Testis (tissue), 3 donors: ENCODE results near the gene CDCA8. TPM values are rescaled to one million over a fixed set of nuclear protein-coding genes. Genes with fewer than 3 reads are reported as not detected.

Experiments
- DNase-seq: peaks from one replicate; pipeline ENCODE4 v3.0.0-alpha.2; 2019
- H3K27ac ChIP-seq, 2 donors: fragments of 200-600 bp; sonication (generic); one replicate each; pipeline ENCODE4 v1.5.1; 2019
- H3K27me3 ChIP-seq: fragments of 200-600 bp; sonication (generic); one replicate; pipeline ENCODE4 v1.5.1; 2019
- H3K36me3 ChIP-seq: fragments of 200-600 bp; sonication (generic); one replicate; pipeline ENCODE4 v1.5.1; 2017; ENCODE audit warnings: low read depth; ENCODE audit errors: missing control alignments
- H3K4me1 ChIP-seq: fragments of 200-600 bp; sonication (generic); one replicate; pipeline ENCODE4 v1.5.1; 2019
- H3K4me3 ChIP-seq, 2 donors: fragments of 200-600 bp; sonication (generic); one replicate each; pipeline ENCODE4 v1.5.1; 2017 to 2019
- H3K9me3 ChIP-seq: fragments of 200-600 bp; sonication (generic); one replicate; pipeline ENCODE4 v1.5.1; 2017
- CTCF ChIP-seq, 3 experiments: fragments of 450-650 bp in 2 of 3; fragments of 200-600 bp in 1 of 3; sonication (generic) in 1 of 3; IDR thresholded peaks; one replicate each; pipeline ENCODE4 v1.5.1; 2016 to 2019; ENCODE audit warnings: antibody characterized with exemption in 3 of 3, mild to moderate bottlenecking in 2 of 3, moderate library complexity in 1 of 3
- POLR2A ChIP-seq: fragments of 450-650 bp; IDR thresholded peaks from one replicate; pipeline ENCODE4 v1.6.1; 2017; ENCODE audit warnings: antibody characterized with exemption, mild to moderate bottlenecking, moderate library complexity
- WGBS, 2 donors: methylation state at CpG; one replicate each; pipeline ENCODE4 v1.1.5; 2018; 5-methylcytosine and 5-hydroxymethylcytosine counted together
- intact Hi-C: fragments of 100-400 bp; cut with DNase I; formaldehyde crosslinking; loops from one replicate; pipeline ENCODE4 v1.15.1; 2023; ENCODE audit warnings: low total_unique reads
- polyA plus RNA-seq: library from polyadenylated mRNA; stranded (reverse); fragments of 350-450 nt; fragmentation: Illumina TruSeq; extraction: RNeasy Lipid Tissue Mini Kit (QIAGEN cat#74804); gene quantifications from one replicate; pipeline ENCODE4 v1.2.3, GENCODE V29; 2014; ENCODE audit warnings: low read depth, low replicate concordance; ENCODE audit not compliant: insufficient read depth
- total RNA-seq, 2 donors: library from RNA; depleted of rRNA; stranded (reverse); fragments of >200 nt; gene quantifications; one replicate each; pipeline ENCODE4 v1.2.3, GENCODE V29; 2016

Gene CDCA8
- total and polyA plus RNA-seq, 3 donors from 2014 or later = 21.0 to 52.4 (median 28.1) TPM

GRCh38 chr1:37697090-37697489, 4.8 kb downstream of the CDCA8 start:
- Histone ChIP-seq H3K27ac (no peak overlapping the region), H3K4me3 (no peak overlapping the region), H3K4me1 (no peaks in the 10 kb centered on the region), H3K27me3 (no peaks in the 10 kb centered on the region), H3K36me3 (no peaks in the 10 kb centered on the region), H3K9me3 (no peaks in the 10 kb centered on the region)
- TF ChIP-seq CTCF (IDR thresholded peaks at IDR 0.05) (no peak), POLR2A (no peak)
- WGBS, 2 donors = 92 to 95% methylated on average over 2 of the region's 2 CpGs
- no peak for DNase-seq
- intact Hi-C loops = no loop called here

GRCh38 chr1:37697737-37698136, 5.4 kb downstream of the CDCA8 start:
- no peak for TF ChIP-seq POLR2A
- no peak for TF ChIP-seq CTCF (IDR thresholded peaks at IDR 0.05)
- Histone ChIP-seq H3K4me1 (no peaks in the 10 kb centered on the region), H3K4me3 (no peak overlapping the region), H3K36me3 (no peaks in the 10 kb centered on the region), H3K27ac (no peak overlapping the region), H3K27me3 (no peaks in the 10 kb centered on the region), H3K9me3 (no peaks in the 10 kb centered on the region)
- WGBS, 2 donors = 91 to 92% methylated on average over 2 of the region's 2 CpGs
- DNase-seq = no peak
- intact Hi-C loops = no loop called here

GRCh38 chr1:37699147-37699546, 6.8 kb downstream of the CDCA8 start:
- 90 to 93% methylated on average over 7 of the region's 7 CpGs for WGBS, 2 donors
- no peak for DNase-seq
- Histone ChIP-seq H3K27me3 (no peaks in the 10 kb centered on the region), H3K4me1 (no peaks in the 10 kb centered on the region), H3K4me3 (no peak overlapping the region), H3K27ac (no peak overlapping the region), H3K36me3 (no peaks in the 10 kb centered on the region), H3K9me3 (no peaks in the 10 kb centered on the region)
- TF ChIP-seq POLR2A (no peak), CTCF (IDR thresholded peaks at IDR 0.05) (no peak)
- intact Hi-C loops = no loop called here

GRCh38 chr1:37701051-37701450, 8.7 kb downstream of the CDCA8 start:
- H3K9me3 ChIP-seq = no peaks in the 10 kb centered on the region
- no peaks in the 10 kb centered on the region for H3K4me1 ChIP-seq
- no peak overlapping the region for H3K27ac ChIP-seq
- no peaks in the 10 kb centered on the region for H3K36me3 ChIP-seq
- intact Hi-C loops = no loop called here
- TF ChIP-seq CTCF (IDR thresholded peaks at IDR 0.05) (no peak), POLR2A (no peak)
- DNase-seq = no peak
- no peaks in the 10 kb centered on the region for H3K27me3 ChIP-seq
- no peak overlapping the region for H3K4me3 ChIP-seq
- WGBS, 2 donors = 46 to 51% methylated on average over 2 of the region's 2 CpGs

- intact Hi-C loops = no loop called here
- H3K36me3 ChIP-seq = no peaks in the 10 kb centered on the region
- H3K4me3 ChIP-seq = no peak overlapping the region
- no peaks in the 10 kb centered on the region for H3K4me1 ChIP-seq
- H3K27me3 ChIP-seq = no peaks in the 10 kb centered on the region
- H3K27ac ChIP-seq = no peak overlapping the region
- H3K9me3 ChIP-seq = no peaks in the 10 kb centered on the region
- no peak for DNase-seq
- TF ChIP-seq CTCF (IDR thresholded peaks at IDR 0.05) (no peak), POLR2A (no peak)
- WGBS, 2 donors = 86 to 95% methylated on average over 14 of the region's 14 CpGs
Observed at GRCh38 chr1:37703061-37703460, 10.7 kb downstream of the CDCA8 start.
